Measurements from ENCODE around the gene FNBP1L.
"Not testable (repeated sequence)": the region's sequence is repeated elsewhere in the genome, so short reads cannot be mapped to it uniquely, and the experiment has no call there.

Gene FNBP1L

GRCh38 chr1:93446837-93447451, 974 bp upstream of the FNBP1L start:
- peak; percentile 38 for DNase-seq

DNA sequence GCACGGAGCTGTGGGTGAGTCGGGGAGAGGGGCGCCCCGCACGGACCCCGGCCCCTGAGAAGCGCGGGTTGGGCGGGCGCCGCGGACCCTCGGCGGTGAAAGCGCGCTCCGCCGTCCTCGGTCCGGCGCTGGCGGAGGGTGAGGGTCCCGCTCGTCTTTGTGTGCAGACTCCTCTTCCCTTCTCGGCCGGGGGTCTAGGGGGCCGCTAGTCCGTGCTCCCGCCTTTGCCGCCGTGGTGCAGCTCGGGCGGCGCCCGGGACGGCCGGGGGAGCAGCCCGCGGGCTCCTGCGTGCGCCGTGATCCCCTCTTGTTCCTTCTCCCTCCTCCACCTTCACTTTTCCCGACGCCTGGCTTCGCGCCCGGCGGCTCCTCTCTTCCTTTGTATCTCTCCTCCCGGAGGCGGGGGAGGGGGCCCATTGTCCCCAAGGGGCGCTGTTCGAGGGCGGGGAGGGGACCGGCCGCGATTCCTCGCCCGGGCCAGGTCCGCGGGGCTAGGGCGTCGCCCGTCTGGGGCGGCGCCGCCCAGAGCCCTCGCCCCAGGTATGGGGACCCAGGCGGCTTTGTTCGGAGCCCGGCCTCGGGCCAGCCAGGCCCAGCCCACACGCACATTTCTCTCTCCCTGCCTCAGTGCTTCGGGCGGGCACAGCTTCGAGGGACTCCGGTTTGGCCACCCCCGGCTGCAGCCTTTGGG, 519 bp downstream of the FNBP1L start:
- peak; percentile 69 for DNase-seq

DNA sequence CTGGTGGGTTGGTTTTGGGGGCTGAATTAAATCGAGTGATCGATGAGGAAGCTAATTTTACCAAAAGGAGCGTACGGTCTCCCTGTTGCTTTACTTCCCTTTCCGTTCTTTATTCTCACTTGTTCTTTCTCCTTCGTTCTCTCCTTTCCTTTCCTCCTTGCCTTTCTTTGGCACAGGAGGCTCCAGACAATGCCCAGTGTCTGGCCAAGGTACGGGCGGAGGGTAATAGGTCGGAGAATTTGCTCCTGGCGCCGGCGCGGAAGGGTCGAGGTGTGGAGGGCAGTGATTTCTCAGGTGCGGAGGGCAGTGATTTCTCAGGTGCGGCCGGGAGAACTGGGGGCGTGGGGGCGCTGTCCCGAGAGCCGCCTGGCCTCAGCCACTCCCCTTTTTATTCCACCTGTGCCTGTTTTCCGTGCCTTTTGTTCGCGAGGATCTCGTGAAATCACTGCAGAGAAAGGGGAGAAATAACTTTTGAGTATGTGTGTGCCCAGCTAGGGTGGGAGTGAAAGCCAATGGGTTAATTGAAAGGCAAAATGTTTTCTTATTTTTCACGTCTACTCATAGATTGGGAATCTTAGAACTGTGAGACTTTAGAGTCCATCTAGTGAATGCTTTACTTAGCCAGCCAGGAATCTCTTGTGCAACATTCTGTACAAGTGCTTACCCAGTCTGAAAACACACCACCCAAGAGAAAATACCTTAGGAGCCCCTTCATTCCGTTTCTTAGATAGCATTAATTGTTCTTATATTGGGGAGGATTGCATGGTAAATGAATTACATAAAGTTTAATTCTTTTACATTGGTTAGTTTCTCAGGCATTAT, 1.3 kb downstream of the FNBP1L start:
- no peak for DNase-seq

DNA sequence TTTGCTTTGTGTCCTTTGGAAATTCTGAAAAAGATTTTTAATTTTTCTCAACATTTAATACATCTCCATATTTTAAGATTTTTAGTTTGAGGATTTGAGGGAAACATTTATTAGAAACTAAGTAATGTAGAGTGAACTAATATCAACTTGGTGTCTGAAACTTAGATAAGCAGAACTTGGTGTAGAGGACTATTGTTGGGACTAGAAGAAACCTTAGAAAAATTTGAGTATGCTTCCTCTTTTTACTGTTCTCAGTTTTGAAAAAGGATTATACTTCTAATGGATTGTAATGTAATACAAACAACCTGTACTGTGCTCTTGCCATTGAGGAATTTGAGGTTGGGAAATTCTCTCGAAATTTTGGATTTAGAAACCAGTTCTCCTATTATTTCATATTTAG, 2.4 kb downstream of the FNBP1L start:
- no peak for DNase-seq

DNA sequence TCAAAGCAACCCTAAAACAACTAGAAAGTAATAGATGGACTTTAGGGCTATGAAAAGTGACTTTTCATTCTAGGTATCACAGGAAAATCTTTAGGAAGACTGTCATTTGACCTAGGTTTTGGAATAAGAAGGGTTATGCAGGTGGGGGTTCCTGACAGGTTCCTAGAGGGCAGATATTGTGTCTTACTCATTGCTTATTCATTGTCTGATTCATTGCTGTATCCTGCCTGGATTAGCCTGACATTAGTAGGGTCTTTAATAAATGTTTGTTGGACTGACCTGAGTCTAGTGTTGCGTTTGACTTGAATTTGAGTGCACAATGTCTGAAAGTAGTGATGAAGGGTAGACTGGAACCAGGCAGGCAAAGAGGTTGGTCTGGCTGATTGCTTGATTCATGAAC, 6.0 kb downstream of the FNBP1L start:
- DNase-seq = no peak

DNA sequence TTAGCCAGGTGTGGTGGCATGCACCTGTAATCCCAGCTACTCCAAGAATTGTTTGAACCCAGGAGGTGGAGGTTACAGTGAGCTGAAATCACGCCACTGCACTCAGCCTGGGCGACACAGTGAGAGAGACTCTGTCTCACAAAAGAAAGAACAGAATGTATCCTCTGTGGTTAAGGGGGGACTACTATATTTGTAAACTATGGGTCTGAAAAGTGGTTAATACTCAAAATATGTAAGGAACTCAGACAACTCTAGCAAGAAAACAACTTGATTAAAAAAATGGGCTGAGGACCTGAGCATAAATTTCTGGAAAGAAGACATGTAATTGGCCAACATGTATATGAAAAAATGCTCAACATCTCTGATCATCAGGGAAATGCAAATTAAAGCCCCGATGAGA, 11.2 kb downstream of the FNBP1L start:
- DNase-seq = no peak

DNA sequence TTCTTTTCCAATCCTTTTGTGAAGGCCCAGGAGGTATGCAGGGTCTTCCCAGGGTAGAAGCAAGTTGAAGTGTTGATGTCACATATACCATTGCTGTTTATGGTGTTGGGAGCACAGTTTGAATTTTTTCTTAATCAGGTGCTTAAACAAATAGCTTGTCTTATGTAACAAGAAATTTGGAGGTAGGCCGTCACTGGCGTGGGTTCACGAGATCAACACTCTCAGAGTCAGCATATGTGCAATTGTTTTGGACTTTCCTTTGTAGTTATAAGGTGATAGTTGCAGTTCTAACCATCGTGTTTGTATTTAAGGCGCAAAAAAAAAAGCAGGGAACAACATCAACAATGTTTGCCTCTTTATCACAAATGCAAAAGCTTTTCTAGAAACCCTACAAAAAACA, 13.3 kb downstream of the FNBP1L start:
- no peak for DNase-seq

GRCh38 chr1:93463960-93464359, 16.0 kb downstream of the FNBP1L start:
- no peak for DNase-seq

DNA sequence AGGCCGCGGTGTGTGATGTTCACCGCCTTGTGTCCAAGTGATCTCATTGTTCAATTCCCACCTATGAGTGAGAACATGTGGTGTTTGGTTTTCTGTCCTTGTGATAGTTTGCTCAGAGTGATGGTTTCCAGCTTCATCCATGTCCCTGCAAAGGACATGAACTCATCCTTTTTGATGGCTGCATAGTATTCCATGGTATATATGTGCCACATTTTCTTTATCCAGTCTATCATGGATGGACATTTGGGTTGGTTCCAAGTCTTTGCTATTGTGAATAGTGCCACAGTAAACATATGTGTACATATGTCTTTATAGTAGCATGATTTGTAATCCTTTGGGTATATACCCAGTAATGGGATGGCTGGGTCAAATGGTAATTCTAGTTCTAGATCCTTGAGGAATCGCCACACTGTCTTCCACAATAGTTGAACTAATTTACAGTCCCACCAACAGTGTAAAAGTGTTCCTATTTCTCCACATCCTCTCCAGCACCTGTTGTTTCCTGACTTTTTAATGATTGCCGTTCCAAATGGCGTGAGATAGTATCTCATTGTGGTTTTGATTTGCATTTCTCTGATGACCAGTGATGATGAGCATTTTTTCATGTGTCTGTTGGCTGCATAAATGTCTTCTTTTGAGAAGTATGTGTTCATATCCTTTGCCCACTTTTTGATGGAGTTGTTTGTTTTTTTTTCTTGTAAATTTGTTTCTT, 17.6 kb downstream of the FNBP1L start:
- DNase-seq = not testable (repeated sequence)

GRCh38 chr1:93467606-93468005, 19.7 kb downstream of the FNBP1L start:
- no peak for DNase-seq

- no peak for DNase-seq
These were observed 20.7 kb downstream of the FNBP1L start for GRCh38 chr1:93468662-93469061.

GRCh38 chr1:93469223-93469622, 21.3 kb downstream of the FNBP1L start:
- DNase-seq = not testable (repeated sequence)

DNA sequence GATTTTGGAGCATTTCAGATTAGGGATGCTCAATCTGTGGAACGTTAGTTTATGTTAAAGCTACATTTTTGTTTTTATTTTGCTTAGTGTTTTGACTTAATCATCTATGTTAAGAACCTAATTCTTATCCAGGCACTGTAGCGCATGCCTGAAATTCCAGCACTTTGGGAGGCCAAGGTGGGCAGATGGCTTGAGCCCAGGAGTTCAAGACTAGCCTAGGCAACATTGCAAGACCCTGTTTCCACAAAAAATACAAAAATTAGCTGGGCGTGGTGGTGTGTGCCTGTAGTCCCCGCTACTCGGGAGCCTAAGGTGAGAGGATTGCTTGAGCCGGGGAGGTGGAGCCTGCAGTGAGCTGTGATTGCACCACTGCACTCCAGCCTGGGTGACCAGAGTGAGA, 23.4 kb downstream of the FNBP1L start:
- no peak for DNase-seq

GRCh38 chr1:93471911-93472310, 24.0 kb downstream of the FNBP1L start:
- DNase-seq = no peak

- DNase-seq = no peak
These were observed 26.4 kb downstream of the FNBP1L start for GRCh38 chr1:93474321-93474720.

DNA sequence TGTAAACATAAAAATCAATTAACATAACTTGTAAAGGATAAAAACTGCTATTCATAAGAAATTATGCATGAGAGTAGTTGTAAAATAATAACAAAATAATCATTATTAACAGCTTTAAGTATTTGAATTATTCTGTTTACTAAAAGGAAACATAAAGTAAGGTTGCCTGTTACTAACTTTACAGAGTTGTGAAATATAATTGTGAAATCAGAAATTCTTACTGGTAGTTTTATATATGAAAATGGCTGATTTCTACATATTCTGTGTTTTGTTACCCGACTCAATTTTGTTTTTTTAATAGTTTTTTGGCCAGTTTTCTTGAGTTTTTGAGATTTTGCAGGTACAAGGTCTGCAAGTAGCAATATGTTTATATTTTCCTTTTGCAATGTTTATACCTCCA, 27.8 kb downstream of the FNBP1L start:
- no peak for DNase-seq

GRCh38 chr1:93479133-93479745, 31.3 kb downstream of the FNBP1L start:
- not testable (repeated sequence) for DNase-seq

GRCh38 chr1:93481899-93482298, 34.0 kb downstream of the FNBP1L start:
- DNase-seq = not testable (repeated sequence)

GRCh38 chr1:93483200-93483599, 35.3 kb downstream of the FNBP1L start:
- no peak for DNase-seq

DNA sequence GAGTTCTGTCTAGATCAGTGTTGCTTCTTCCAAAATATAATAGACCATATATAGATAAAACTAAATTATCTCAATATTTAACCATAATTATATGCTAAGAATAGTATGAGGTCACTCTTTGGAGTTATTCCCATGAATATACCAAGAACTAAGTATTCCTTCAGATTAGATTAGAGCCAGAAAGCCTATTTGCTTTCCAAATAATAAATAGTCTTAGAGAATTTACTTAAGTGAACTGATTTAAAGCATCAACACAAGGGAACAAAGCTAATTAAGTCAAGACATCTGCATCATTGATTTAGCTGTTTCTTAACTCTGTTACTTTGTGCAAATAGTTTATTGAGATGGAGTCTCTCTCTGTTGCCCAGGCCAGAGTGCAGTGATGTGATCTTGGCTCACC, 35.7 kb downstream of the FNBP1L start:
- DNase-seq = no peak

GRCh38 chr1:93488207-93488606, 40.3 kb downstream of the FNBP1L start:
- no peak for DNase-seq

DNA sequence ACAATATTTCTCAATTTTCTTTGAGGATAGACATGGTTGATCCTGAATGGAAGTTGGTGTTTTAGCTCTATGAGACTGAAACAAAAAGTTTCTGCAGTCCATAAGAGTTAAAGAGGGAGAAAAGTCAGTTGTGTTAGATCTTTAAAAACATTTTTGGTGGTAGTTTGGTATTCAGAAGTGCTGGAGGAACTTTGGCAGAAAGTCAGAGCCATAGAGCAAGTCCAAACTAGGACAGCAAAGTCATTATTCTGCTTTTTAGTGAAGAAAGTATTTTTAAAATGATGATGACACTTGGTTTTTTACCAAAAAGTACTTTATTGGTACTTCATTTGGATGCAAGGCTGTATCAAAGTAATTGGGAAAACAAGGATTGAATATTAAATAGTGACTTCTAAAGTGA, 41.8 kb downstream of the FNBP1L start:
- DNase-seq = no peak

DNA sequence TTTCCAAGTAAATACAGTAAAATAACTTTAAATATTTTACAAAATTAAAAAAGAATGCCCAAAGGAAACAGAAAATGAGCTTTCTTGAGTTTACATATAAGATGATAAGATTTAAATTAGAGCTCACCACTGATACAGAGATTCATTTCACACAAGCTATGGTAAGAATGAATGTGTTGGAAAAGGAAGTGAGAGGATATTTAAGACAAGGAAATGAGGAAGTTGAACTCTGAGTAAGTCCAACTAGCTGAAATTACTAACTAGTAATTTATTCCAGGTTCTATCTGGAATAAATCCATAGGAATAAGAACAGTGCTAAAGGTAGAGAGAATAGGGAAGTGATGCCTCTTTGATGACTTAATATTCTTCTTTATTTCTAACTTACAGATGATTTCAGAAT, 42.4 kb downstream of the FNBP1L start:
- DNase-seq = no peak
